ENCODE data around the gene NR1I3.

The NR1I3 gene

GRCh38 chr1:161196111-161196510 lies 41.9 kb downstream of the NR1I3 start:
- DNase-seq (ENCODE audit: low read depth): no peak

- DNase-seq (ENCODE audit: low read depth): no peak
Observed at GRCh38 chr1:161195171-161195570, 42.8 kb downstream of the NR1I3 start.

GRCh38 chr1:161193561-161194235 lies 44.3 kb downstream of the NR1I3 start:
- no peak for DNase-seq (ENCODE audit: low read depth)

GRCh38 chr1:161192476-161193465 lies 45.2 kb downstream of the NR1I3 start:
- no peak for DNase-seq (ENCODE audit: low read depth)

GRCh38 chr1:161191971-161192370 lies 46.0 kb downstream of the NR1I3 start:
- no peak for DNase-seq (ENCODE audit: low read depth)

- DNase-seq (ENCODE audit: low read depth): no peak
Observed at GRCh38 chr1:161190962-161191521, 47.0 kb downstream of the NR1I3 start.

- DNase-seq (ENCODE audit: low read depth): no peak
Observed at GRCh38 chr1:161189036-161189435, 49.0 kb downstream of the NR1I3 start.

GRCh38 chr1:161188381-161188780 lies 49.6 kb downstream of the NR1I3 start:
- DNase-seq (ENCODE audit: low read depth): no peak

- no peak for DNase-seq (ENCODE audit: low read depth)
Observed at GRCh38 chr1:161187311-161187710, 50.7 kb downstream of the NR1I3 start.

- no peak for DNase-seq (ENCODE audit: low read depth)
Observed at GRCh38 chr1:161185732-161186311, 52.2 kb downstream of the NR1I3 start.

- peak; percentile 77 for DNase-seq (ENCODE audit: low read depth)
Observed at GRCh38 chr1:161185282-161185682, 52.7 kb downstream of the NR1I3 start.

GRCh38 chr1:161182214-161182613 lies 55.8 kb downstream of the NR1I3 start:
- DNase-seq (ENCODE audit: low read depth): no peak

GRCh38 chr1:161180639-161181038 lies 57.4 kb downstream of the NR1I3 start:
- DNase-seq (ENCODE audit: low read depth): no peak

- no peak for DNase-seq (ENCODE audit: low read depth)
Observed at GRCh38 chr1:161179698-161180097, 58.3 kb downstream of the NR1I3 start.
